Activated naive CD4-positive, alpha-beta T cell treated with anti-CD3 and anti-CD28 coated beads, Interleukin-2, amount 50 U/mL, for 24 hours (primary cell): ENCODE measurements around the gene RNPS1.

Source experiments
- H3K27ac Mint-ChIP-seq: one replicate; pipeline ENCODE4 v1.8.0; 2021; ENCODE audit warnings: mild to moderate bottlenecking, mixed read lengths
- H3K27me3 Mint-ChIP-seq: one replicate; pipeline ENCODE4 v1.8.0; 2021; ENCODE audit warnings: mixed read lengths
- H3K36me3 Mint-ChIP-seq: one replicate; pipeline ENCODE4 v1.8.0; 2021; ENCODE audit warnings: mixed read lengths
- H3K4me1 Mint-ChIP-seq: one replicate; pipeline ENCODE4 v1.8.0; 2021; ENCODE audit warnings: mixed read lengths
- H3K4me3 Mint-ChIP-seq: one replicate; pipeline ENCODE4 v1.8.0; 2021; ENCODE audit warnings: mild to moderate bottlenecking, mixed read lengths
- H3K9me3 Mint-ChIP-seq: one replicate; pipeline ENCODE4 v1.8.0; 2021; ENCODE audit warnings: mixed read lengths

RNPS1 gene

DNA sequence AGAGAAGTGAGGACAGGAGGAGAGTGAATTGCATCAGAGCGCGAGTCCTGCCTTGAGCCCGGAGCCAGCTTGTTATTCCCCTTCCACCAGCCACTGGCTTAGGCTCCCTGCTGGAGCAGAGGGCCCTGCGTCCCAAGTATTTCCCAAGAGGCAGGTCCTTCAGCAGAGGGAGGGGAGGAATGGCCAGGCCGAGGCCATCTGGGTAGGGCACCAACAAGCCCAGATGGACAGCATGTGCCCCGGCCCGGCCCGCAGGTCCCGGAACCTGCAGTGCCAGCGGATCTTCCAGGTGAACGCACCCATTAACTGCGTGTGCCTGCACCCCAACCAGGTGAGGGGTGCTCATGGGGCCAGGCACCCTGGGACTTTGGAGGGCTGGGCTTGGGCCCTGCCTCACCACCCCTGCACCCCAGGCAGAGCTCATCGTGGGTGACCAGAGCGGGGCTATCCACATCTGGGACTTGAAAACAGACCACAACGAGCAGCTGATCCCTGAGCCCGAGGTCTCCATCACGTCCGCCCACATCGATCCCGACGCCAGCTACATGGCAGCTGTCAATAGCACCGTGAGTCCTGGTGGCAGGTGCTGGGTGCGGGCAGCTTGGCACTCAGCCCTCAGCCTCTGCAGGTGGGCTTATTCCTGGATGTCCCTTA is 61.0 kb downstream of the RNPS1 start:
- no peaks in the 10 kb centered on the region for H3K27me3 Mint-ChIP-seq
- H3K27ac Mint-ChIP-seq: no peak overlapping the region
- peaks cover 6% of the 10 kb centered on the region for H3K36me3 Mint-ChIP-seq
- no peaks in the 10 kb centered on the region for H3K9me3 Mint-ChIP-seq
- peak overlapping the region; percentile 90 for H3K4me3 Mint-ChIP-seq
- peaks cover 22% of the 10 kb centered on the region for H3K4me1 Mint-ChIP-seq

DNA sequence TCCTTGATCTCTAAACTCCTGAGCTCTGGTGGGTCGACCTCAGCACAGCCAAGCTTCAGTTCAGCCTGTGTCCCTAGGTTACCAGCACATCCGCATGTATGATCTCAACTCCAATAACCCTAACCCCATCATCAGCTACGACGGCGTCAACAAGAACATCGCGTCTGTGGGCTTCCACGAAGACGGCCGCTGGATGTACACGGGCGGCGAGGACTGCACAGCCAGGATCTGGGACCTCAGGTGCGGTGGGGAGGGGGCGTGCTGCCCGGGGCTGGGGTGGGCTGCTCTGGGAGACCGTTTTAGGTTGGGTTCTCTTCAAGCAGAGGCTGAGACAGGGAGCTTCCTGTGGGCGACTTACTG is 61.5 kb downstream of the RNPS1 start:
- Mint-ChIP-seq H3K27ac (peak overlapping the region; percentile 38), H3K27me3 (no peaks in the 10 kb centered on the region), H3K4me3 (peak overlapping the region; percentile 90), H3K36me3 (peaks cover 6% of the 10 kb centered on the region), H3K4me1 (peaks cover 20% of the 10 kb centered on the region), H3K9me3 (no peaks in the 10 kb centered on the region)

DNA sequence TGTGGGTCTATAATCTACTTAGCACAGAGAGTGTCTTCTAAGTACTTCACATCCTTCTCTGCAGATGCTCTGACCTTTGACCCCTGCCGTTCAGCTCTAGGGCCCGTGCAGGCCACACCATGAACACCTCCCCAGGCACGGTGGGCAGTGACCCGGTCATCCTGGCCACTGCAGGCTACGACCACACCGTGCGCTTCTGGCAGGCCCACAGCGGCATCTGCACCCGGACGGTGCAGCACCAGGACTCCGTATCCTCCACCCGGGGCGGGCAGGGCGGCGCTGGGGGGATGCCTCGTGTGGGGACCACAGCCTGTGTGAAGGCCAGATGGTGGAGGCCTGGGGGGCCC is 62.0 kb downstream of the RNPS1 start:
- Mint-ChIP-seq H3K4me3 (peak overlapping the region; percentile 90), H3K4me1 (peaks cover 20% of the 10 kb centered on the region), H3K9me3 (no peaks in the 10 kb centered on the region), H3K36me3 (peaks cover 6% of the 10 kb centered on the region), H3K27ac (peak overlapping the region; percentile 92), H3K27me3 (no peaks in the 10 kb centered on the region)

DNA sequence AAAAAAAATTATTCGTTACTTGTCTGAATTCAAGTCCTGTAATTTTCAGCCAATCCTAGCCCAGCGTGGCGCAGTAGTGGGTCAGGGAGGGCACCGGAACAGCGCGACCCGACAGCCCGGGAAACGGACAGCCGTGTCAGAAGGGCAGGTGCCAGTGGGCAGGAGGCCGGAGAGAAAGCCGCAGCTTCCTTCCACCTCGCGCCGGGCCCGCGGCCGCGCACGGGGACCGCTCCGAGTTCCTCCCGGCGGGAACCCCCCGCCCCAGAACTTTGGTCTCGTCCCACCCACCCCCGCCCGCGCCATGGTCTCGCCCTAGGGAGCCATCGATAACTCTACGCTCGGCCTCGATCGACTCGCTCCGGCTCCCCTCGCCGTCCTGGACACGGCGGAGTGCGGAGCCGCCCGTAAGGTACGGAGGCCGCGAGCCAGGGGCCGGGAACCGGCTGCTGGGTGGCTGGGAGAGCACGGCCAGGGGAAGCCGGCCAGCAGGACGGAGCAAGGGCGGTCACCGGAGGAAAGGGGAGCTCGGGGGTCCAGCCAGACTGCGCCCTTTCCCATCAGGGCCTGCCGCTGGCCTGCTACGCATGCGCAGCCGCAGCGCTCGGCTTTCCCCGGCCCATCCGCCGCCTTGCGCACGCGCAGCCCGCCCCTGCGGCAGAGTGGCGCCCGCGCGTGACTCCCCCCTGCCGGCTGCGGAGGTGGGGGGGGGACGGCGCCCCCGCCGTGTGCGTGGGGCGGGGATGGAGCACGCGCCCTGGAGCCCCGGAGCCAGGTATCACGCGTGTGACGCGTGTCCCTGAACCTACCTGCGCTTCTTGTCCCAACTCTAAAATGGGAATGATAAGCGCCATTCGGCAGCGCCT is 62.6 kb downstream of the RNPS1 start, which contains the start of gene MLST8:
Gene MLST8 (plus strand): TSS at position 351 of the 863 bp plus-strand sequence. CDS start 632 bp downstream, outside the sequence.
- Mint-ChIP-seq H3K9me3 (no peaks in the 10 kb centered on the region), H3K36me3 (peaks cover 6% of the 10 kb centered on the region), H3K27ac (peak within 1 kb of the TSS; percentile 92), H3K27me3 (no peaks in the 10 kb centered on the region), H3K4me3 (peak within 1 kb of the TSS; percentile 90), H3K4me1 (peaks cover 20% of the 10 kb centered on the region)

DNA sequence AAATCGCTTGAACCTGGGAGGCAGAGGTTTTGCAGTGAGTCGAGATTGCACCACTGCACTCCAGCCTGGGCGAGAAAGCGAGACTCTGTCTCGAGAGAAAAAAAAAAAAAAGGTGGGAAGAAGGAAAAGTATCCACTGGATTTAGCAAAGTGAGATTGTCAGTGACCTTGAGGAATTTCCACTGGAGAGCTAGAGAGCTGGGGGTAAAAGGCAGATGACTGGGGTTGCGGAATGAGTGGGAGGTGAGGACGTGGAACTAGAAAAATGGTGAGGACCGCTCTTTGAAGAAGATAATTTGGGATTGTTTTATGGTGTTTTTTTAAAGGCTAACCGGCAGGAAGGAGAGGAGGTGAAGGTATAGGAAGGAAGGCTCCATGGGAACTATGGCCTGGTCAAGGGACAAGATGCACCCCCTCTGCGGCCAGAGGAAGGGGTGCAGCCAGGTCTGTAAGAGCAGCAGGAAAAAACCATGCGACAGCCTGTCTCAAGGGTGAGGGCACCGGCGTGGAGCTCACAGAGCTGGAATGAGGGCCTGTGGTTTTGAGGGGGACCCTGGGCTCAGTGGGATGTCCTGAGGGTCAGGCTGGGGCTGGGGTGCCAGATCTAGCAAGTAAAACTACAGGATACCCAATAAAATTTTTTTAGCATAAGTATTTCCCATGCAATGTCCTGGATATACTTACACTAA is 63.4 kb downstream of the RNPS1 start:
- Mint-ChIP-seq H3K27ac (peak overlapping the region; percentile 82), H3K27me3 (no peaks in the 10 kb centered on the region), H3K36me3 (peaks cover 6% of the 10 kb centered on the region), H3K4me3 (peak overlapping the region; percentile 83), H3K9me3 (no peaks in the 10 kb centered on the region), H3K4me1 (peaks cover 20% of the 10 kb centered on the region)
